WTC11 (cell line): Measurements from ENCODE around the gene SPATA9.

Source experiments
- CBFB ChIP-seq: sonication (generic); formaldehyde crosslinking; IDR thresholded peaks from 2 replicates; pipeline ENCODE4 v1.8.1; 2022; ENCODE audit warnings: mild to moderate bottlenecking, low read depth, missing genetic modification reagents
- GABPB1 ChIP-seq: sonication (generic); formaldehyde crosslinking; IDR thresholded peaks from 2 replicates; pipeline ENCODE4 v1.8.1; 2023; ENCODE audit warnings: mild to moderate bottlenecking, missing genetic modification reagents
- TF ChIP-seq, protein P1 (sequence below): fragments of 200-600 bp; IDR thresholded peaks from 2 replicates; pipeline ENCODE4 v1.8.0; 2022; ENCODE audit warnings: antibody characterized with exemption

- TF ChIP-seq, protein P1, sequence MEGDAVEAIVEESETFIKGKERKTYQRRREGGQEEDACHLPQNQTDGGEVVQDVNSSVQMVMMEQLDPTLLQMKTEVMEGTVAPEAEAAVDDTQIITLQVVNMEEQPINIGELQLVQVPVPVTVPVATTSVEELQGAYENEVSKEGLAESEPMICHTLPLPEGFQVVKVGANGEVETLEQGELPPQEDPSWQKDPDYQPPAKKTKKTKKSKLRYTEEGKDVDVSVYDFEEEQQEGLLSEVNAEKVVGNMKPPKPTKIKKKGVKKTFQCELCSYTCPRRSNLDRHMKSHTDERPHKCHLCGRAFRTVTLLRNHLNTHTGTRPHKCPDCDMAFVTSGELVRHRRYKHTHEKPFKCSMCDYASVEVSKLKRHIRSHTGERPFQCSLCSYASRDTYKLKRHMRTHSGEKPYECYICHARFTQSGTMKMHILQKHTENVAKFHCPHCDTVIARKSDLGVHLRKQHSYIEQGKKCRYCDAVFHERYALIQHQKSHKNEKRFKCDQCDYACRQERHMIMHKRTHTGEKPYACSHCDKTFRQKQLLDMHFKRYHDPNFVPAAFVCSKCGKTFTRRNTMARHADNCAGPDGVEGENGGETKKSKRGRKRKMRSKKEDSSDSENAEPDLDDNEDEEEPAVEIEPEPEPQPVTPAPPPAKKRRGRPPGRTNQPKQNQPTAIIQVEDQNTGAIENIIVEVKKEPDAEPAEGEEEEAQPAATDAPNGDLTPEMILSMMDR = no peak
- TF ChIP-seq CBFB (CRISPR knock-in tag) (no peak), GABPB1 (CRISPR knock-in tag) (no peak)
These were observed 72.2 kb downstream of the SPATA9 start for GRCh38 chr5:95610546-95610945.
